OCI-LY3 (cell line): ENCODE results near the gene UPB1.
"Not testable (repeated sequence)": the region's sequence is repeated elsewhere in the genome, so short reads cannot be mapped to it uniquely, and the experiment has no call there.

Source experiments
- H2AFZ ChIP-seq: fragments of 200-600, 300-600 bp; shearing (Covaris generic); 2 replicates; pipeline ENCODE4 v1.6.0; 2014; ENCODE audit warnings: antibody characterized with exemption, low read depth, low read length
- H3K27ac ChIP-seq: fragments of 200-600, 300-600 bp; sonication (generic); 2 replicates; pipeline ENCODE4 v1.5.1; 2014; ENCODE audit warnings: mild to moderate bottlenecking, low read length, moderate library complexity, mixed read lengths
- H3K27me3 ChIP-seq: fragments of 200-600, 300-600 bp; sonication (generic); 2 replicates; pipeline ENCODE4 v1.6.1; 2014; ENCODE audit warnings: low read depth, low read length, mixed read lengths
- H3K36me3 ChIP-seq: fragments of 200-600, 300-600 bp; sonication (generic); replicated peaks from 2 replicates; pipeline ENCODE3; 2014; ENCODE audit warnings: low read depth, low read length, mixed read lengths
- H3K4me1 ChIP-seq: fragments of 300-600, 200-600 bp; sonication (generic); 2 replicates; pipeline ENCODE4 v1.6.1; 2014; ENCODE audit warnings: low read length, mixed read lengths
- H3K4me2 ChIP-seq: fragments of 200-600, 300-600 bp; sonication (generic); 2 replicates; pipeline ENCODE4 v1.6.1; 2014; ENCODE audit warnings: low read length, mixed read lengths
- H3K4me3 ChIP-seq: fragments of 300-600, 200-600 bp; sonication (generic); 2 replicates; pipeline ENCODE4 v1.5.1; 2014; ENCODE audit warnings: antibody characterized with exemption, mild to moderate bottlenecking, low read length, moderate library complexity
- H3K79me2 ChIP-seq: fragments of 300-600, 200-600 bp; shearing (Covaris generic); 2 replicates; pipeline ENCODE4 v1.6.1; 2014; ENCODE audit warnings: mild to moderate bottlenecking, low read length, mixed read lengths
- H3K9ac ChIP-seq: fragments of 300-600, 200-600 bp; shearing (Covaris generic); 2 replicates; pipeline ENCODE4 v1.6.0; 2014; ENCODE audit warnings: mild to moderate bottlenecking, low read length, moderate library complexity
- H3K9me3 ChIP-seq: fragments of 200-600, 300-600 bp; shearing (Covaris generic); 2 replicates; pipeline ENCODE4 v1.6.1; 2014; ENCODE audit warnings: low read length, mixed read lengths; ENCODE audit not compliant: insufficient read depth
- H4K20me1 ChIP-seq: fragments of 200-600, 300-600 bp; sonication (generic); 2 replicates; pipeline ENCODE4 v1.6.1; 2016; ENCODE audit warnings: low read length, mixed read lengths; ENCODE audit not compliant: insufficient read depth
- CTCF ChIP-seq: fragments of 200-600, 300-600 bp; sonication (generic); IDR thresholded peaks from 2 replicates; pipeline ENCODE4 v1.5.1; 2014; ENCODE audit warnings: antibody characterized with exemption, low read length, low read depth
- EZH2phosphoT487 ChIP-seq: fragments of 200-600 bp; shearing (Covaris generic); IDR thresholded peaks from 2 replicates; pipeline ENCODE4 v1.6.1; 2018; ENCODE audit warnings: antibody characterized with exemption, mixed run types, low read depth

Gene UPB1

DNA sequence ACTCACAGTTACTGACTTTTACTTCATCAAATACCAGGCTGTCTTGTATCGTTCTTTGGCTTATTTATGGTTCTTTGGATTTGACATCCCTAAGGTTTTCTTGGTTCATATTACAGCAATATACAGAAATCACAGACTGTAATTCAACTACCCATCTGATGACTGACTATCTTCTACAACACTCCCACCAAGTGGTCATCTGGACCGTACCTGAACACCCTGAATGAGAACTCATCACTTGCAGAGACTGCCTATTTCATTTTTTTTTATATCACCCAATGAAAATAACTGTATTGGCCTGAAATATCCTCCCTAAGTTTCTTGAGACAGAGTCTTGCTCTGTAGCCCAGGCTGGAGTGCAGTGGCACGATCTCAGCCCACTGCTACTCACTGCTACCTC lies 9.5 kb upstream of the UPB1 start:
- Histone ChIP-seq H3K27ac (no peak overlapping the region), H3K27me3 (peaks cover 15% of the 10 kb centered on the region), H3K79me2 (no peaks in the 10 kb centered on the region)

DNA sequence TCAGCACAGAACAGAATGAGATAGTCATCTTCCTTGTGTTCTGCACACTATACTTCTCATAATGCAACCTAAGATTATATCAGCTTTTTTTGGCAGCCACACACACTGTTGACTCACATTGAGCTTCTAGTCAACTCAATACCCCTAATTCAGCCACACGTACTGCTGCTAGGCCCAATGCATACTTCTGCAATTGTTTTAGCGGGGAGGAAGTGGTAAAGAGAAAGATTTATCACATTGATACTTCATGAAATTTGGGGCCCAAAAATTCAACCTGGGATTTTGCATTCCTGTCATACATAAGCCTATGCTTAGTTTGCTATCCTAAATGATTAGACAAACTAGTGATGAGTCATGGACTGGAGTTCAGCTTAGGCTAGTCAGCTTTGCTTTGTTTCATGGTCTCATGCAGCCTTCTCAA lies 8.6 kb upstream of the UPB1 start:
- Histone ChIP-seq H3K4me1 (peaks cover 10% of the 10 kb centered on the region), H2AFZ (no peak overlapping the region), H3K79me2 (no peaks in the 10 kb centered on the region), H3K27ac (no peak overlapping the region), H3K4me2 (peak overlapping the region; percentile 35), H3K4me3 (no peak overlapping the region), H3K9ac (no peak overlapping the region), H3K36me3 (no peaks in the 10 kb centered on the region), H3K9me3 (no peaks in the 10 kb centered on the region), H3K27me3 (peaks cover 7% of the 10 kb centered on the region), H4K20me1 (no peaks in the 10 kb centered on the region)
- TF ChIP-seq CTCF (no peak), EZH2phosphoT487 (no peak)

More for the DNA sequence above, 9.5 kb upstream of the UPB1 start:
- Histone ChIP-seq H3K4me2 (no peak overlapping the region), H3K4me3 (no peak overlapping the region), H3K4me1 (peaks cover 10% of the 10 kb centered on the region), H3K9me3 (no peaks in the 10 kb centered on the region), H3K36me3 (no peaks in the 10 kb centered on the region), H4K20me1 (no peaks in the 10 kb centered on the region), H3K9ac (no peak overlapping the region), H2AFZ (no peak overlapping the region)
- peak; percentile 49 for TF ChIP-seq CTCF
- no peak for TF ChIP-seq EZH2phosphoT487

GRCh38 chr22:24489011-24489410 lies 6.1 kb upstream of the UPB1 start:
- no peaks in the 10 kb centered on the region for H4K20me1 ChIP-seq
- no peaks in the 10 kb centered on the region for H3K36me3 ChIP-seq
- no peaks in the 10 kb centered on the region for H3K79me2 ChIP-seq
- no peaks in the 10 kb centered on the region for H3K9me3 ChIP-seq
- H3K27ac ChIP-seq = no peak overlapping the region
- peaks cover 10% of the 10 kb centered on the region for H3K4me1 ChIP-seq
- H3K27me3 ChIP-seq = peaks cover 4% of the 10 kb centered on the region; the same call in 1 of the 2 replicates
- no peak overlapping the region for H3K9ac ChIP-seq
- TF ChIP-seq EZH2phosphoT487 = no peak
- TF ChIP-seq CTCF = no peak
- no peak overlapping the region for H3K4me3 ChIP-seq
- H3K4me2 ChIP-seq = no peak overlapping the region
- no peak overlapping the region for H2AFZ ChIP-seq

GRCh38 chr22:24489434-24489833 lies 5.7 kb upstream of the UPB1 start:
- not testable (repeated sequence) for H3K27me3 ChIP-seq, H3K4me3 ChIP-seq, H3K9ac ChIP-seq, H3K27ac ChIP-seq, H3K9me3 ChIP-seq, H2AFZ ChIP-seq, H3K79me2 ChIP-seq, H4K20me1 ChIP-seq, H3K4me2 ChIP-seq, H3K36me3 ChIP-seq
- H3K4me1 ChIP-seq = peaks cover 10% of the 10 kb centered on the region

- Histone ChIP-seq H3K4me3 (no peak overlapping the region), H3K4me2 (no peak overlapping the region), H3K9me3 (no peaks in the 10 kb centered on the region), H2AFZ (no peak overlapping the region), H4K20me1 (no peaks in the 10 kb centered on the region), H3K4me1 (no peaks in the 10 kb centered on the region), H3K36me3 (no peaks in the 10 kb centered on the region), H3K27ac (no peak overlapping the region), H3K27me3 (peaks cover 4% of the 10 kb centered on the region; the same call in 1 of the 2 replicates), H3K79me2 (no peaks in the 10 kb centered on the region), H3K9ac (no peak overlapping the region)
- no peak for TF ChIP-seq EZH2phosphoT487
- TF ChIP-seq CTCF = no peak
These were observed 2.7 kb upstream of the UPB1 start for GRCh38 chr22:24492391-24492790.
